Mucosa of descending colon (tissue), 3 donors: ENCODE measurements around the gene OS9. TPM values are rescaled to one million over a fixed set of nuclear protein-coding genes. Genes with fewer than 3 reads are reported as not detected.
A peak's percentile ranks its signal among the peaks of the same experiment; 100 is the strongest.

Source experiments
- ATAC-seq: fragments of 200-7000 bp; cut with Tn5 transposase; one replicate; pipeline ENCODE4 v1.9.1; 2020; ENCODE audit warnings: mild to moderate bottlenecking, moderate library complexity
- DNase-seq, 3 donors: peaks; one replicate each; pipeline ENCODE4 v3.0.0-alpha.2; 2020
- H3K36me3 ChIP-seq: fragments of 200-600 bp; one replicate; pipeline ENCODE4 v1.8.0; 2021; ENCODE audit warnings: low read depth, mild to moderate bottlenecking
- H3K4me1 ChIP-seq: fragments of 200-600 bp; one replicate; pipeline ENCODE4 v1.8.0; 2021; ENCODE audit warnings: low read depth, mild to moderate bottlenecking
- H3K4me3 ChIP-seq: fragments of 200-600 bp; one replicate; pipeline ENCODE4 v1.8.0; 2021; ENCODE audit warnings: mild to moderate bottlenecking
- H3K9me3 ChIP-seq: fragments of 200-600 bp; one replicate; pipeline ENCODE4 v1.8.0; 2021; ENCODE audit warnings: mild to moderate bottlenecking
- CTCF ChIP-seq: fragments of 200-600 bp; IDR thresholded peaks from one replicate; pipeline ENCODE4 v1.8.0; 2022; ENCODE audit warnings: antibody characterized with exemption, mild to moderate bottlenecking
- intact Hi-C, 2 donors: fragments of 100-400 bp; cut with DNase I in 1 of 2; cut with micrococcal nuclease in 1 of 2; formaldehyde crosslinking; loops; one replicate each; pipeline versions ENCODE4 v1.11.0 to v1.11.1; 2022; cut with DNase I, micrococcal nuclease
- total RNA-seq, 3 donors: library from RNA; stranded (reverse); fragmentation: NEBNext Ultra II Directional in 2 of 3; extraction: Animal tissue kit (Norgen Biotek cat#: 25700) in 2 of 3; gene quantifications; one replicate each; pipeline versions ENCODE4 v1.2.1 to v1.2.4, GENCODE V29; 2021 to 2023
- donor health status: DM: no; HTN: no; CAD: no; lungs with moderate emphysema.
- donor health status: DM: no; HTN: no; CAD: no.
- donor health status: DM: no; HTN: yes; CAD: no.

The OS9 gene
- total RNA-seq, 3 donors from 2014 or later, result 230 to 282 (median 282) TPM

DNA sequence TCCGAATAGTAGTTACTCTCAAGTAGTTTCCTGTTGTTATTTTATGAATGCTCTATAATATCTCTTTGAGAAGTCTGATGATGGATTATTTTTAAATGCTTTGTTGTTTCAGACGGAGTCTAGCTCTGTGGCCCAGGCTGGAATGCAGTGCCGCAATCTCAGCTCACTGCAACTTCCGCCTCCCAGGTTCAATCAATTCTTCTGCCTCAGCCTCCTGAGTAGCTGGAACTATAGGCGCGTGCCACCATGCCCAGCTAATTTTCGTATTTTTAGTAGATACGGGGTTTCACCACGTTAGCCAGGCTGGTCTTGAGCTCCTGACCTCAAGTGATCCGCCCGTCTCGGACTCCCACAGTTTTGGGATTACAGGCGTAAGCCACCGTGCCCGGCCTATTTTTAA is 1.4 kb upstream of the OS9 start:
- ATAC-seq, result no peak
- Histone ChIP-seq H3K36me3 (peaks cover 5% of the 10 kb centered on the region), H3K4me3 (no peak overlapping the region), H3K9me3 (no peaks in the 10 kb centered on the region), H3K4me1 (peaks cover 9% of the 10 kb centered on the region)
- no peak for DNase-seq
- no peak for TF ChIP-seq CTCF
- intact Hi-C loops, result no loop called here

- no peak overlapping the region for H3K4me3 ChIP-seq
- DNase-seq (peak in 1 of 3 donors; percentile 31), ATAC-seq (no peak)
- no peak for TF ChIP-seq CTCF
- intact Hi-C loops, result no loop called here
- H3K4me1 ChIP-seq, result peaks cover 9% of the 10 kb centered on the region
- H3K36me3 ChIP-seq, result peaks cover 5% of the 10 kb centered on the region
- no peaks in the 10 kb centered on the region for H3K9me3 ChIP-seq
Measured at GRCh38 chr12:57693317-57693658, 644 bp upstream of the OS9 start.

DNA sequence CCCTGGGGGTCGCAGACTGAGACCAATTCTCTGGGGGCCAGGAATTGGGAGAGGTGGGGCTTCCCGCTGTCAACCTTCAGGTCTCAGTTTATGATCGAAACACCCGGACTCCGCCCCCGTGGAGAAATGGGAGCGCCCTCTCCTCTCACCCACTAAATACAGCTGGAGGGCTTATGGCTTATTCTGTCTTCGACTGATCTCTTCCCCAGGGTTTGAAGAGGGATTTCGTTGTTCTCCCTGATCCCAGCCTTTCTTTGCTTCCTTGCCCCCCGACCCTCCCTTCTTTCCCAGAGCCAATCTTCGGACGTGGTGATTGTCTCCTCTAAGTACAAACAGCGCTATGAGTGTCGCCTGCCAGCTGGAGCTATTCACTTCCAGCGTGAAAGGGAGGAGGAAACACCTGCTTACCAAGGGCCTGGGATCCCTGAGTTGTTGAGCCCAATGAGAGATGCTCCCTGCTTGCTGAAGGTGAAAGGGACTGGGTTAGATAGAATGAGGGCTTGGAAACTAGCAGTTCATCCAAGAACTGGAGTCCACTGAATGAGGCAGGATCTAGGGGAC is 607 bp downstream of the OS9 start:
- Histone ChIP-seq H3K4me1 (peaks cover 9% of the 10 kb centered on the region), H3K4me3 (peak overlapping the region; percentile 61), H3K9me3 (no peaks in the 10 kb centered on the region), H3K36me3 (peaks cover 5% of the 10 kb centered on the region)
- no peak for TF ChIP-seq CTCF
- intact Hi-C loops, result no loop called here
- DNase-seq (peak; percentile 59 to 66 (median 60)), ATAC-seq (peak; percentile 35)

DNA sequence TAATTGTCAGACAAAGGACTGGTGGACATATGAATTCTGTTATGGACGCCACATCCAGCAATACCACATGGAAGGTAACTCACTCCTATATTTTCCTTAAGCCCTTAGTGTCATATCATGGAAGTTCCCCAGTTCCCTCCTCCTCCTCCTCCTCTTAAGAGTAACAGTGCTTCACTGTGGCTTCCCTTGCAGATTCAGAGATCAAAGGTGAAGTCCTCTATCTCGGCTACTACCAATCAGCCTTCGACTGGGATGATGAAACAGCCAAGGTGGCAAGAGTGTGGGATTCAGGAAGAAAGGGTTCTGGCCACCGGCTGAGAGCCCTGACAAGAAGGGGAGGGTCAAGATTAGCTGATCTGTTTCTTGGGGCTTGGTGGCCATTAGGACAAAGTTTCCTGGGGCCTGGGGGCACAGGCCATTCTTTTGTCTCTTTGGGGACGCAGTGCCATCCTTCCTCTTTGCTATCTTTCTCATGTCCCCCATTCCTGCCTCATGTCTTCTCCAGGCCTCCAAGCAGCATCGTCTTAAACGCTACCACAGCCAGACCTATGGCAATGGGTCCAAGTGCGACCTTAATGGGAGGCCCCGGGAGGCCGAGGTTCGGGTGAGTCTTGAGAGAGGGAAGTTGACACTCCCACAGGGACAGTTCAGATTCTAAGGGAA is 2.0 kb downstream of the OS9 start:
- H3K9me3 ChIP-seq, result no peaks in the 10 kb centered on the region
- no peak for DNase-seq
- peaks cover 5% of the 10 kb centered on the region for H3K36me3 ChIP-seq
- H3K4me1 ChIP-seq, result peaks cover 9% of the 10 kb centered on the region
- H3K4me3 ChIP-seq, result no peak overlapping the region
- no peak for TF ChIP-seq CTCF
- intact Hi-C loops, result no loop called here
- no peak for ATAC-seq

DNA sequence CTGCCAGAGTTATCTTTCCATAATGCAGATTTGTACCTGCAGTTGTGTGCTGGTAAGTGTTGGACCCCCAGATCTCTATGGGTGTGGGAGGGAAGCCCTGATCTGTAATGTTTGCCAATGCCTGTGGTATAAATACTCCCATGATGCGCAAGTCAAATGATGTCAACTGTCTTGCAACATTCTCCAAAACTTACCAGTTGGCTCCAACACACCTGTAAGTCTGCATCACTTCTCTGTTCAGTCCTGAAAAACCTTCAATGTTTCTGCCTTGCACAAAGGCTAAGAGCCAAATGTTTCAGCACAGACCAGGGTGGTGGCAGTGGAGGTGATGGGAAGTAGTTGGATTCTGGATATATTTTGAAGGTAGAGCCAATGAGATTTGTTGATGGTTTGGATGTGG is 3.1 kb downstream of the OS9 start:
- Histone ChIP-seq H3K4me1 (peaks cover 9% of the 10 kb centered on the region), H3K4me3 (no peak overlapping the region), H3K36me3 (peaks cover 5% of the 10 kb centered on the region), H3K9me3 (no peaks in the 10 kb centered on the region)
- no peak for DNase-seq
- no peak for TF ChIP-seq CTCF
- no peak for ATAC-seq
- intact Hi-C loops, result no loop called here
